ENCODE measurements around the gene ETV1. TPM values are rescaled to one million over a fixed set of nuclear protein-coding genes. Genes with fewer than 3 reads are reported as not detected.

The ETV1 gene
- total and polyA plus RNA-seq, 4 donors: 1.2 to 4.3 (median 3.6) TPM

- TF ChIP-seq HNF4G (IDR thresholded peaks at IDR 0.05) (no peak), RAD21 (IDR thresholded peaks at IDR 0.05) (no peak), MAX (IDR thresholded peaks at IDR 0.05) (no peak), GABPA (IDR thresholded peaks at IDR 0.05 in 1 of 2, conservative IDR thresholded peaks at IDR 0.05 in 1 of 2) (no peak), EGR1 (IDR thresholded peaks at IDR 0.05; ENCODE audit: low read depth in 2 of 2) (no peak), CTCF (IDR thresholded peaks at IDR 0.05; ENCODE audit: low read depth, low read length, missing input control) (no peak), YY1 (IDR thresholded peaks at IDR 0.05) (no peak)
- WGBS: 72% methylated on average over 3 of the region's 3 CpGs
- no peak for DNase-seq (ENCODE audit: low spot score)
- no peak overlapping the region for H3K4me3 ChIP-seq (ENCODE audit: low read depth in 1 of 3, low read length in 3 of 3)
- no peak overlapping the region for H3K27ac ChIP-seq (ENCODE audit: low read depth in 1 of 2, low read length in 2 of 2)
- no peaks in the 10 kb centered on the region for H3K27me3 ChIP-seq (ENCODE audit: control insufficient read depth in 4 of 4, insufficient read depth in 4 of 4, low read length in 3 of 4)
- H3K9me3 ChIP-seq (ENCODE audit: control insufficient read depth in 4 of 4, low read length in 3 of 4): no peaks in the 10 kb centered on the region
- no peaks in the 10 kb centered on the region for H3K36me3 ChIP-seq (ENCODE audit: control insufficient read depth in 4 of 4, insufficient read depth in 3 of 4, low read depth in 1 of 4, low read length in 3 of 4)
- no peaks in the 10 kb centered on the region for H3K4me1 ChIP-seq (ENCODE audit: control insufficient read depth in 4 of 4, insufficient read depth in 4 of 4, low read length in 3 of 4)
- no peak overlapping the region for H3K9ac ChIP-seq (ENCODE audit: low read depth in 1 of 2, low read length in 2 of 2)
These were observed 11.7 kb upstream of the ETV1 start for GRCh38 chr7:14001139-14001538.

GRCh38 chr7:14000247-14000646 is 10.8 kb upstream of the ETV1 start:
- Histone ChIP-seq H3K36me3 (ENCODE audit: control insufficient read depth in 4 of 4, insufficient read depth in 3 of 4, low read depth in 1 of 4, low read length in 3 of 4) (no peaks in the 10 kb centered on the region), H3K27me3 (ENCODE audit: control insufficient read depth in 4 of 4, insufficient read depth in 4 of 4, low read length in 3 of 4) (no peaks in the 10 kb centered on the region), H3K4me1 (ENCODE audit: control insufficient read depth in 4 of 4, insufficient read depth in 4 of 4, low read length in 3 of 4) (no peaks in the 10 kb centered on the region), H3K9me3 (ENCODE audit: control insufficient read depth in 4 of 4, low read length in 3 of 4) (no peaks in the 10 kb centered on the region), H3K27ac (ENCODE audit: low read depth in 1 of 2, low read length in 2 of 2) (no peak overlapping the region), H3K9ac (ENCODE audit: low read depth in 1 of 2, low read length in 2 of 2) (no peak overlapping the region), H3K4me3 (ENCODE audit: low read depth in 1 of 3, low read length in 3 of 3) (no peak overlapping the region)
- DNase-seq (ENCODE audit: low spot score): no peak
- TF ChIP-seq TAF1 (conservative IDR thresholded peaks at IDR 0.05) (no peak), EGR1 (IDR thresholded peaks at IDR 0.05; ENCODE audit: low read depth in 2 of 2) (no peak), FOXA1 (IDR thresholded peaks at IDR 0.05) (no peak), YY1 (IDR thresholded peaks at IDR 0.05) (no peak), ZBTB33 (IDR thresholded peaks at IDR 0.05) (no peak), ATF3 (IDR thresholded peaks at IDR 0.05) (no peak), NR2F2 (IDR thresholded peaks at IDR 0.05) (no peak), CTCF (IDR thresholded peaks at IDR 0.05; ENCODE audit: low read depth, low read length, missing input control) (no peak), JUND (IDR thresholded peaks at IDR 0.05) (no peak), FOXA2 (IDR thresholded peaks at IDR 0.05) (no peak), MAX (IDR thresholded peaks at IDR 0.05) (no peak), RAD21 (IDR thresholded peaks at IDR 0.05) (no peak), HNF4A (conservative IDR thresholded peaks at IDR 0.05) (no peak), HNF4G (IDR thresholded peaks at IDR 0.05) (no peak)
- WGBS: 55% methylated on average over 1 of the region's 1 CpG

Measured in liver (tissue), 9 donors.